Measurements from ENCODE around the gene UBE2V1. TPM values are rescaled to one million over a fixed set of nuclear protein-coding genes. Genes with fewer than 3 reads are reported as not detected.
"Not testable (repeated sequence)": the region's sequence is repeated elsewhere in the genome, so short reads cannot be mapped to it uniquely, and the experiment has no call there.

Gene UBE2V1
- total RNA-seq, 2 experiments from 2014 or later, result 111 to 144 TPM

DNA sequence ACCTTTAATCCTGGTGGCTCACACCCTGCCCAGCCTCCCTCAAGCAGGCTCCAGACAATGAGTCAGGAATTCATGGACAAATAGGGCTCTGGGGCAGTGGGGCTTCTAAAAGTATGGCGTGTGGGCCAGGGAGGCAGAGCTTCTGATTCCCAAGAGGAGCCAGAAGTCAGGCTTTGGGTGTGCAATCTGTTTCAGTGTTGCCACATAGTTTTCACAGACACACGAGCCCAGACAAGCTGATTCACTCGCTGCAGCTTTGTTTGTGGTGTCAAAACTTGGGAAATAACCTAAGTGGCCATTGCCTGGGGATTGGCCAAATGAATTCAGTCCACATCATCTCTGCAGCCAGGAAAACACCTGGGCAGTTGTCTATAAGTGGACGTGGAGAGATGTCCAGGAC lies 31.4 kb upstream of the UBE2V1 start:
- no peak overlapping the region for H3K27ac Mint-ChIP-seq
- POLR2A ChIA-PET, result no interaction called here
- peaks cover 40% of the 10 kb centered on the region for H3K36me3 Mint-ChIP-seq (ENCODE audit: low read depth)
- CTCF ChIA-PET, result interaction anchor here (1.2 to 2.4 kb wide), 3 partner anchors 9 to 21 kb away, joined by 4 to 5 read pairs (median 5); partner anchors contain the start of gene PEDS1
- H3K4me1 Mint-ChIP-seq, result peaks cover 53% of the 10 kb centered on the region
- DNase-seq, result no peak
- no peaks in the 10 kb centered on the region for H3K27me3 Mint-ChIP-seq
- no peaks in the 10 kb centered on the region for H3K9me3 Mint-ChIP-seq
- H3K4me3 Mint-ChIP-seq, result no peak overlapping the region

DNA sequence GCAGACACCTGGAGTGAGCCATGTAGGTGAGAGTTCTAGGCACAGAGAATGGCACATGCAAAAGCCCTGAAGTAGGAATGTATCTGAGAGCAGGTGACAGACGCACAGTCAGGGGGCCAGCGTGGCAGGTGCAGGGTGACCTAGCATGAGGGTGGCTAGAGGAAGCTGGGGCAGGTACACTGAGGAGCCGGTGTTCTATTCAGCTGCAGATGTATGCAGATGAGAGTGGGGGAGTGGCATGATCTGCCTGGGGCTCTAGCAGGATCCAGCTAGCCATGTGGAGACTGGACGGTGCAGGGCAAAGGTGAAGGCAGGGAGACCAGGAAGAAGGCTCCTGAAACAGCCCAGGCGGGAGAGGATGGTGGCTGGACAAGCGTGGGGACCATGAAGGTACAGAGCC lies 29.9 kb upstream of the UBE2V1 start:
- Mint-ChIP-seq H3K36me3 (ENCODE audit: low read depth) (peaks cover 33% of the 10 kb centered on the region), H3K27me3 (no peaks in the 10 kb centered on the region), H3K4me3 (no peak overlapping the region), H3K27ac (peak overlapping the region; percentile 63), H3K9me3 (no peaks in the 10 kb centered on the region), H3K4me1 (peaks cover 37% of the 10 kb centered on the region)
- DNase-seq, result no peak
- POLR2A ChIA-PET, result no interaction called here
- CTCF ChIA-PET, result interaction anchor here (1.3 to 2.4 kb wide), 2 partner anchors 10 to 22 kb away, joined by 4 to 5 read pairs; partner anchors contain the start of gene PEDS1

DNA sequence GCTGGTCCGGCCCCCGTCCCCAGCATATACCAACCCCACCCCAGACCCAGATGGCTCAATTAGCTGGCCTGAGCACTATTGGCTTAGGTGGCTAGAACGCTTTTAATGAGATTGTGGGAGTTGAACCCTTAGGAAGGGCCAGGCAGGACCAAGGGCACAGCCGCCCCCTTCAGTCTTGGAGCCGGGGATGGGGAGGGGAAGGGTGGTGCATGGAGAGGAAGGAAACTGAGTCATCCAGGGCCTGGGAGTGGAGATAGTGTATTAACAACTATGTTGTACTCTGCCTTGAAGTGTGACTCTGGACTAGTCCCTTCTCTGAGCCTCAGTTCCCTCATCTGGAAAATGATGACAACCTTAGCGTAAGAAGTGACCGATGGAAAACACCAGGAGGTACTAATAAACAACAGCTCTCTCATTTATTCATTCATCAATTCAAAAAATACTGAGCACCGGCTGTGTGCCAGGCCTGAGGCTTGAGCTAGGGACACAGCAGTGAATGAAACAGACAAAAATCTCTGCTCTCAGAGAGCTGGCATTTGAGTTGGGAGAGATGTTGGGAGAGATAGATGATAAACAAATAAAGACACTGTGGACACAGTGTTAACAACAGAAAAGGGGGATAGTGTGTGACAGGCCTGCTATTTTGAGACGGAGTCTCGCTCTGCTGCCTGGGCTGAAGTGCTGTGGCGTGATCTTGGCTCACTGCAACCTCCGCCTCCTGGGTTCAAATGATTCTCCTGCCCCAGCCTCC lies 29.0 kb upstream of the UBE2V1 start:
- Mint-ChIP-seq H3K27me3 (no peaks in the 10 kb centered on the region), H3K4me1 (peaks cover 31% of the 10 kb centered on the region), H3K4me3 (no peak overlapping the region), H3K36me3 (ENCODE audit: low read depth) (peaks cover 29% of the 10 kb centered on the region), H3K9me3 (no peaks in the 10 kb centered on the region), H3K27ac (no peak overlapping the region)
- ChIA-PET POLR2A (no interaction called here), CTCF (interaction anchor here (0.5 to 1.3 kb wide), 3 partner anchors 11 to 378 kb away, joined by 3 to 5 read pairs (median 4); no protein-coding TSS in a partner anchor)
- DNase-seq, result no peak

DNA sequence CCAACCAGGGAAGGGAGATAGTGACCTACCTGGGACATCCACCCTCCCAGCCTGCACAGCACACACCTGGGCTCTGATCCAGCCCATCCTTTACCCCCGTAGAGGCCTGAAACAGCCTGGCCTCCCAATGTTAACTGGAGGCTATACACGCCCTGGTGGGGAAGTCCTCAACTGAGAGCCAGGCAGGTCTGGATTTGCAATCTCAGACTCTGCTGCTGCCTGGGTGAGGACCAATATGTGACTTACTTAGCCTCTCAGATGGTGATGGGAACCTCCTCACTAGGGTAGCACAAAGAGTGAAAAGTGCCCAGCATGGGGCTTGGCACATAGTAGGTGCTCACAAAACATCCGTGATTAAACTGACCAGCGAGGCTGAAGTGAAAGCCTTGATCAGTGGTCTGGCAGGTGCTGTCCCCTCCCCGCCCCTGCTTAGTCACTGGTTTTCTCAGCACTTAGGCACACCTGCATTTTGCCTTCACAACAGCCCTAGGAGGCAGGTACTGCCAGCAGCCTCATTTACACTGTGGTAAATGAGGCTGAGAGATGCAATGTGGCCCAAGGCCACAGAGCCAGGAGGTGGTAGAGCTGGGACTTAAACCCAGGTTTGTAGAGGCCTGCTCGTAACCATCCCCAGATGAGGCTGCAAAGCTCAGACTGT lies 28.2 kb upstream of the UBE2V1 start:
- peaks cover 23% of the 10 kb centered on the region for H3K36me3 Mint-ChIP-seq (ENCODE audit: low read depth)
- ChIA-PET CTCF (interaction anchor here (1.5 kb wide), 1 partner anchor 19 kb away, joined by 4 read pairs; no protein-coding TSS in a partner anchor), POLR2A (interaction anchor here (0.6 kb wide), 1 partner anchor 139 kb away, joined by 8 read pairs; no protein-coding TSS in a partner anchor)

DNA sequence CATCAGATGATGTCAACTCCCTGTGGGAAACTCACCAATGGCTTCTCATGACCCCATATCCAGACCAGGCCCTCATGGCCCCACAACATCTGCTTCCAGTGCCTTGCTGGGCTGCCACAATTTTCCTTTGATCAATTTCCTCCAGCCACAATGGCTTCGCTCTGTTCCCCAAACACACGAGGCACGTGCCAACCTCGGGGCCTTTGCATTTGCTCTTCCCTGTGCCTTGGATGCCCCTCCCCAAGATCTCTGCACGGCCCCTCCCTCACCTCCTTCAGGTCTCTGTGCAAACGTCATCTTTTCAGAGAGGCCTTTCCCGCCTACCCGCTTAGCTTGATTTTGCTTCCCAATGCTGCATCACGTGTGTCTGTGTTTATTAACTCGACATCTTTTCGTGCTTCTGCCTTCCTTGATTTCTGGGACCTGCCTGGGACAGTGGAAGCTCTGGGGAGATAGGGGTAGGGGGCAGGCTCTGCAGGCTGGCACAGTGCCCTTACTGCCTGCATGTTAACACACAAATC lies 27.4 kb upstream of the UBE2V1 start:
- Mint-ChIP-seq H3K4me3 (no peak overlapping the region), H3K9me3 (no peaks in the 10 kb centered on the region), H3K36me3 (ENCODE audit: low read depth) (peaks cover 23% of the 10 kb centered on the region), H3K4me1 (peaks cover 17% of the 10 kb centered on the region), H3K27ac (peak overlapping the region; percentile 22), H3K27me3 (no peaks in the 10 kb centered on the region)
- ChIA-PET POLR2A (no interaction called here), CTCF (interaction anchor here (1.3 to 1.5 kb wide), 2 partner anchors 18 to 20 kb away, joined by 4 to 5 read pairs; no protein-coding TSS in a partner anchor)
- no peak for DNase-seq

More for the DNA sequence above, 28.2 kb upstream of the UBE2V1 start:
- Mint-ChIP-seq H3K27ac (no peak overlapping the region), H3K4me1 (peaks cover 22% of the 10 kb centered on the region), H3K27me3 (no peaks in the 10 kb centered on the region), H3K4me3 (no peak overlapping the region), H3K9me3 (no peaks in the 10 kb centered on the region)
- no peak for DNase-seq

DNA sequence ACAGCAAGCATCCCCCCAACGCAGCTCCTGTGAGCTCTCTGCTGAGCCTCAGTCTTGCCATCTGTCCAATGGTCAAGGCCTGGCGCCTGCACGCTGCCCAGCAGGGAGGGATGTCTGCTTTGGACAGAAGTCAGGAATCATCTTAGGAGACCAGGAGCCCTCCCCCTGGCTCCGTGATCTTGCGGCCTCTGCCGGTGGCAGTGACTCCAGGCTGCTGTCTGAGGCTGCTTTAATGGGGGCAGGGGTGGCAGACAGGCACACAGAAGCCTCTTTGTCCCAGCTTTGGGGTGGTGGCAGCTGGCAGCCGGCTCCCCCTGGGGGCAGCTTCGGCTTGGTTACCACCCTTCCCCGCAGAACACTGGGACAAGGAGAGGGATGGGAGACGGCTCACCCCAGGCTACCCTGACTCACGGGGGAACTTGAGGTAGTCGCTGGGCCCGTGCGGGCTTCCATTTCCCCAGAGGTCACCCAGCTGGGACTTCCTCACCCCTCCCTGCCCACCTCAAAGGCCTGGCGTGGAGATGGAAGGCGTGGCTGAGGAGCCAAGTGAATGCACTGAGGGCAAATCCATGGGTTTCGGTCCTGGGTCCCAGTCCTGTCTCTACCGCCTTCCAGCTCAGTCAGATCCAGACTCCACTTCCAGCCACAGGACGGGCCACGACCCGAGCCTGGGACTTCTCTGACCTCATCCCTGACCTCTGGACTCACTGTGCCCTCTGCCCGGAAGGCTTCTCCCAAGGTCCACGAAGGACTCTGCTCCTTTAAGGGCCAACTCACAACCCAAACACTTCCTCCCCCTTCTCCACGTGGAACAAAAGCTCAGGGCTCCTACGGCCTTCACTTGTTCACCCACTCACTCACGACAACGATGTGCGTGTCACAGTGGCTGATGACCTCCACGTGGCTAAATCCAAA lies 25.8 kb upstream of the UBE2V1 start:
- DNase-seq, result no peak
- POLR2A ChIA-PET, result interaction anchor here (1.5 kb wide), 1 partner anchor 15 kb away, joined by 4 read pairs; the partner anchor contains the start of gene PEDS1
- Mint-ChIP-seq H3K27me3 (no peaks in the 10 kb centered on the region), H3K9me3 (no peaks in the 10 kb centered on the region), H3K36me3 (ENCODE audit: low read depth) (peaks cover 23% of the 10 kb centered on the region), H3K4me3 (no peak overlapping the region), H3K4me1 (peaks cover 17% of the 10 kb centered on the region), H3K27ac (no peak overlapping the region)
- CTCF ChIA-PET, result interaction anchor here (0.6 to 1.5 kb wide), 4 partner anchors 9 to 67 kb away, joined by 3 to 6 read pairs (median 4); no protein-coding TSS in a partner anchor

DNA sequence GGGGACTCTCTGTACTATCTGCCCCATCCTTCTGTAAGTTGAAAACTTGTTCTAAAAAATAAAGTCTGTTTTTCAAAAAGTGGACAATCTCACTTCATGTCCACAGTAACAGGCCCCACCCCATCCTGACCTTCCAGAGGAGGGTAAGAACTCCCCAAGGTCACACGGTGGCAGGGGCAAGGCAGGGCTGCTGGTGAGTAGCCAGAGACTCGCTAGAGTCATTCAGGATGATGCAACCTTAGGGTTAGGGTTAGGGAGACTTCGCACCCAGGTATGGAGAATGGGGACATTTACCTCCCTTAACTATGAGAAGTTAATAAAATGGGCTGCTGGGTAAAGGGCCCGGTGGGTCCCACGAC lies 25.1 kb upstream of the UBE2V1 start:
- ChIA-PET CTCF (interaction anchor here (1.1 kb wide), 1 partner anchor 9 kb away, joined by 6 read pairs; no protein-coding TSS in a partner anchor), POLR2A (no interaction called here)
- no peaks in the 10 kb centered on the region for H3K9me3 Mint-ChIP-seq
- H3K36me3 Mint-ChIP-seq (ENCODE audit: low read depth), result peaks cover 19% of the 10 kb centered on the region
- H3K27me3 Mint-ChIP-seq, result no peaks in the 10 kb centered on the region
- DNase-seq, result no peak
- no peak overlapping the region for H3K4me3 Mint-ChIP-seq
- no peak overlapping the region for H3K27ac Mint-ChIP-seq
- peaks cover 14% of the 10 kb centered on the region for H3K4me1 Mint-ChIP-seq

DNA sequence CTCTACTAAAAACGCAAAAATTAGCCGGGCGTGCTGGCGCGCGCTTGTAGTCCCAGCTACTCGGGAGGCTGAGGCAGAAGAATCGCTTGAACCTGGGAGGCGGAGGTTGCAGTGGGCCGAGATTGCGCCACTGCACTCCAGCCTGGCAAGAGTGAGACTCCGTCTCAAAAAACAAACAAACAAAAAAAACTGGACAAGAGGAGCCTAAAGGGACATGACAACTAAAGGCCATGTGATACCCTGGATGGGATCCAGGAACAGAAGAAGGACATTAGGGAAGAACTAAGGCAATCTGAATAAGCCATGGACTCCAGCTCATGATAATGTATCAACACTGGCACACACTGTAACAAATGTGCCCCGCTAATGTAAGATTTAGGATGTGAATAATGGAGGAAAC lies 24.8 kb upstream of the UBE2V1 start:
- H3K4me1 Mint-ChIP-seq, H3K27ac Mint-ChIP-seq, H3K27me3 Mint-ChIP-seq, POLR2A ChIA-PET, H3K4me3 Mint-ChIP-seq, H3K9me3 Mint-ChIP-seq, DNase-seq: not testable (repeated sequence)
- H3K36me3 Mint-ChIP-seq (ENCODE audit: low read depth), result peaks cover 15% of the 10 kb centered on the region
- CTCF ChIA-PET, result interaction anchor here (1.3 kb wide), 1 partner anchor 28 kb away, joined by 3 read pairs; no protein-coding TSS in a partner anchor

DNA sequence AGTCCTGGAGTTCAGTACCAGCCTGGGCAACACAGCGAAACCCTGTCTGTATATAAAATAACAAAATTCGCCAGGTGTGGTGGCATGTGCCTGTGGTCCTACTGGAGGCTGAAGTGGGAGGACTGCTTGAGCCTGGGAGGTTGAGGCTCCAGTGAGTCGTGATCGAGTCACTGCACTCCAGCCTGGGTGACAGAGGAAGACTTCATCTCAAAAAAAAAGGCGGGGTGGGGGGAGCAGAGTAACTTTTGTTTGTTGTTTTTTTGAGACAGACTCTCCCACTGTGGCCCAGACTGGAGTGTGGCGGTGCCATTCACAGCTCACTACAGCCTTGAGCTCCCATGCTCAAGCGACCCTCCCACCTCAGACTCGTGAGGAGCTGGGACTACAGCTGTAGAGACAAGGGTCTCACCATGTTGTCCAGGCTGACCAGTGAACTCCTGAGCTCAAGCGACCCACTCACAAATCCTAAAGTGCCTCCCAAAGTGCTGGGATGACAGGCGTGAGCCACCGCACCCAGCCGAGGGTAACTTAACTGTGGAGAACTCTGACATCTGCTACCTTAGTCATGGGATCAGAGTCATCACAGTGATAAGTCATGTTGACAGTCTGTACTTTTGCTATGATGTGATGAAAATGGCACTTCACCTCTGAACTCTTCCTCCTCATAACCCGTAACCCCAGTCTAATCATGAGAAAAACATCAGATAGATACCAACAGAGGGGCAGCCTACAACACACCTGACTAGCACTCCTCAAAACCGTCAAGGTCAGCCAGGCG lies 24.1 kb upstream of the UBE2V1 start:
- no peak for DNase-seq
- Mint-ChIP-seq H3K27me3 (no peaks in the 10 kb centered on the region), H3K36me3 (ENCODE audit: low read depth) (peaks cover 17% of the 10 kb centered on the region), H3K27ac (no peak overlapping the region), H3K4me3 (no peak overlapping the region), H3K4me1 (peaks cover 9% of the 10 kb centered on the region), H3K9me3 (no peaks in the 10 kb centered on the region)
- CTCF ChIA-PET, result interaction anchor here (0.7 to 1.3 kb wide), 2 partner anchors 17 to 29 kb away, joined by 3 read pairs; no protein-coding TSS in a partner anchor
- POLR2A ChIA-PET, result no interaction called here

DNA sequence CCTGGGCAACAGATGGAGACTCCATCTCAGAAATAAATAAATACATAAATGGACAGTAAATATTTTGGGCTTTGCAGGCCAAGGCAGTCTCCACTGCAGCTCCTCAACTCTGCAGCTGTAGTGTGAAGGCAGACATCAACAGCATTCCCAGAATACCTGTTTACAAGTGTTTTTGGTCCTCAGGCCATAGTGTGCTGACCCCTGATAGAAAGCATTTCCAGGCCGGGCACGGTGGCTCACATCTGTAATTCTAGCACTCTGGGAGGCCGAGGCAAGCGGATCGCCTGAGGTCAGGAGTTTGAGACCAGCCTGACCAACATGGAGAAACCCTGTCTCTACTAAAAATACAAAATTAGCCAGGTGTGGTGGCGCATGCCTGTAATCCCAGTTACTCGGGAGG lies 22.2 kb upstream of the UBE2V1 start:
- H3K27ac Mint-ChIP-seq, H3K27me3 Mint-ChIP-seq, H3K4me3 Mint-ChIP-seq, H3K9me3 Mint-ChIP-seq, POLR2A ChIA-PET, H3K4me1 Mint-ChIP-seq, DNase-seq: not testable (repeated sequence)
- H3K36me3 Mint-ChIP-seq (ENCODE audit: low read depth), result peaks cover 26% of the 10 kb centered on the region
- CTCF ChIA-PET, result interaction anchor here (0.6 to 1.1 kb wide), 4 partner anchors 15 to 195 kb away, joined by 3 read pairs; no protein-coding TSS in a partner anchor

DNA sequence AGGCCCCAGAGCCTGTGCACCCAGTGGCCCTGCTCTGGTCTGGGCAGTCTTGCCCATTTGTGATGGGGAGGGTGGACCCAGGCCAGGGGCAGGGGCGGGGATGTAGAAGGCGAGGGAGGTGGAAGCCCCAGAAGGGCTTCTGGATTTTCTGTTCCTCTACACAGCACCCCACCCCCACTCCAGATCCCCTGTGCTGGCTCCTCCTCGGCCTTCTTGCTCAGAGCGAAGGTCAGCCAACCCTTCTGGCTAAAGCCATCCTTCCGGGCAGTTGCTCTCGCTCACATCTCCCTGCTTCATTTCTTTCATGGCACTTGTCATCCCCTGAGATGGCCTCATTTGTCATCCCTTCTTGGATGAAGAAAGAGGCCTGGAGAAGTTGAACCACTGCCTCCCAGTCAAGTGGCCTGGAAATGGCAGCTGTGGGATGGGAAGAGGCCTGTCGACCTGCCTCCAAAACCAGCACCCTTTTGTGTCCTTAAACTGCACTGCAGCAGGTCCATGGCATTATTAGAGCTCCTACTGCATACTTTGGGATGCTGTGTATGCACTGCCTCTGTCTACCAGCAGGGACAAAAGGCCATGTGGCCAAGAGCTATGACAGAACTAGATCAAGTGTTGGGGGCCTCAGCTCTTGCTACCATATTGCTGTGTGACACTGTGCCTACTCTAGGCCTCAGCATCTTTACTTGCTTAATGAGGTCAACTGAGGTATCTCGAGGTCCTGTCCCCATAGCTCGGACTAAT lies 20.7 kb upstream of the UBE2V1 start:
- ChIA-PET CTCF (interaction anchor here (0.6 to 2.0 kb wide), 5 partner anchors 11 to 77 kb away, joined by 3 to 8 read pairs (median 5); no protein-coding TSS in a partner anchor), POLR2A (interaction anchor here (0.6 kb wide), 1 partner anchor 19 kb away, joined by 3 read pairs; no protein-coding TSS in a partner anchor)
- Mint-ChIP-seq H3K27me3 (no peaks in the 10 kb centered on the region), H3K36me3 (ENCODE audit: low read depth) (peaks cover 35% of the 10 kb centered on the region), H3K4me3 (no peak overlapping the region), H3K4me1 (peaks cover 5% of the 10 kb centered on the region), H3K9me3 (no peaks in the 10 kb centered on the region), H3K27ac (no peak overlapping the region)
- no peak for DNase-seq

Data from activated CD4-positive, alpha-beta T cell treated with anti-CD3 and anti-CD28 coated beads, Interleukin-2, amount 10 ng/mL, durations not matched to agents 7 days and 5 days (primary cell).